HEK293 (cell line): Measurements from ENCODE around the gene GFOD1.

Source experiments
- CTCF ChIA-PET: fragments of 350-600 bp; formaldehyde crosslinking; extraction: SDS; loops from one replicate; lab custom pipeline; 2021; ENCODE audit warnings: antibody characterized with exemption; lab: Yijun Ruan, JAX
- POLR2A ChIA-PET: fragments of 300-600 bp; formaldehyde crosslinking; extraction: SDS; loops from one replicate; lab custom pipeline; 2020; ENCODE audit warnings: antibody characterized with exemption, inconsistent platforms; lab: Yijun Ruan, JAX
- H3K27ac ChIP-seq: fragments of 200-500 bp; sonication (Bioruptor generic); 2 replicates; pipeline ENCODE4 v1.5.1; 2014; ENCODE audit warnings: low read depth, low read length, control low read depth, inconsistent platforms; ENCODE audit errors: extremely low read depth
- H3K36me3 ChIP-seq, 2 experiments: fragments of 200-500 bp in 1 of 2; sonication (Bioruptor generic) in 1 of 2; 1 replicate in 1 of 2; 2 replicates in 1 of 2; pipeline ENCODE4 v1.5.1; 2014 to 2017; ENCODE audit warnings: inconsistent platforms in 2 of 2, low read length in 2 of 2; ENCODE audit not compliant: control insufficient read depth in 2 of 2, insufficient read depth in 1 of 2
- H3K4me1 ChIP-seq: fragments of 200-500 bp; sonication (Bioruptor generic); 2 replicates; pipeline ENCODE4 v1.5.1; 2014; ENCODE audit warnings: mild to moderate bottlenecking, low read length, inconsistent platforms; ENCODE audit not compliant: control insufficient read depth, insufficient read depth
- H3K4me3 ChIP-seq: 2 replicates; pipeline ENCODE4 v1.5.1; 2011; ENCODE audit warnings: low read depth, mild to moderate bottlenecking, control low read depth, low read length, moderate library complexity
- H3K9me3 ChIP-seq: fragments of 200-500 bp; sonication (Bioruptor generic); 2 replicates; pipeline ENCODE4 v1.5.1; 2014; ENCODE audit warnings: low read depth, low read length, inconsistent platforms; ENCODE audit not compliant: control insufficient read depth, insufficient read depth
- GFI1B ChIP-seq: fragments of 450-650 bp; formaldehyde crosslinking; IDR thresholded peaks from 2 replicates; pipeline ENCODE4 v1.5.1; 2016; ENCODE audit warnings: missing biosample characterization, missing genetic modification characterization
- KLF16 ChIP-seq: fragments of 450-650 bp; formaldehyde crosslinking; IDR thresholded peaks from 2 replicates; pipeline ENCODE4 v1.5.1; 2017; ENCODE audit warnings: missing biosample characterization, missing genetic modification characterization
- SALL2 ChIP-seq: fragments of 450-650 bp; formaldehyde crosslinking; IDR thresholded peaks from 2 replicates; pipeline ENCODE4 v1.5.0; 2017; ENCODE audit warnings: missing biosample characterization, mild to moderate bottlenecking, missing genetic modification characterization, borderline replicate concordance
- SP2 ChIP-seq: fragments of 450-650 bp; formaldehyde crosslinking; IDR thresholded peaks from 2 replicates; pipeline ENCODE4 v1.5.1; 2016; ENCODE audit warnings: missing biosample characterization, missing genetic modification characterization
- YY2 ChIP-seq: fragments of 450-650 bp; formaldehyde crosslinking; IDR thresholded peaks from 2 replicates; pipeline ENCODE4 v1.5.1; 2016; ENCODE audit warnings: missing biosample characterization, missing genetic modification characterization
- ZBTB21 ChIP-seq: fragments of 450-650 bp; formaldehyde crosslinking; IDR thresholded peaks from 2 replicates; pipeline ENCODE4 v1.5.1; 2017; ENCODE audit warnings: missing biosample characterization, missing genetic modification characterization
- ZFP3 ChIP-seq: fragments of 450-650 bp; formaldehyde crosslinking; IDR thresholded peaks from 2 replicates; pipeline ENCODE4 v1.5.1; 2016; ENCODE audit warnings: low read depth, missing biosample characterization, missing genetic modification characterization
- ZFP37 ChIP-seq: fragments of 450-650 bp; formaldehyde crosslinking; IDR thresholded peaks from 2 replicates; pipeline ENCODE4 v1.5.1; 2016; ENCODE audit warnings: missing biosample characterization, missing genetic modification characterization
- ZFP41 ChIP-seq: fragments of 450-650 bp; formaldehyde crosslinking; IDR thresholded peaks from 2 replicates; pipeline ENCODE4 v1.5.1; 2016; ENCODE audit warnings: missing biosample characterization, missing genetic modification characterization, borderline replicate concordance
- ZNF10 ChIP-seq: fragments of 450-650 bp; formaldehyde crosslinking; IDR thresholded peaks from 2 replicates; pipeline ENCODE4 v1.5.1; 2017; ENCODE audit warnings: missing biosample characterization, missing genetic modification characterization
- ZNF112 ChIP-seq: fragments of 450-650 bp; formaldehyde crosslinking; IDR thresholded peaks from 2 replicates; pipeline ENCODE4 v1.5.0; 2017; ENCODE audit warnings: missing biosample characterization, missing genetic modification characterization
- ZNF155 ChIP-seq: fragments of 450-650 bp; formaldehyde crosslinking; IDR thresholded peaks from 2 replicates; pipeline ENCODE4 v1.5.1; 2016; ENCODE audit warnings: missing biosample characterization, missing genetic modification characterization
- ZNF16 ChIP-seq: fragments of 450-650 bp; formaldehyde crosslinking; IDR thresholded peaks from 2 replicates; pipeline ENCODE4 v1.5.1; 2016; ENCODE audit warnings: low read depth, missing biosample characterization, missing genetic modification characterization
- ZNF202 ChIP-seq: fragments of 450-650 bp; formaldehyde crosslinking; IDR thresholded peaks from 2 replicates; pipeline ENCODE4 v1.5.1; 2016; ENCODE audit warnings: missing biosample characterization, missing genetic modification characterization, borderline replicate concordance
- ZNF266 ChIP-seq: fragments of 450-650 bp; formaldehyde crosslinking; IDR thresholded peaks from 2 replicates; pipeline ENCODE4 v1.5.1; 2016; ENCODE audit warnings: missing biosample characterization, missing genetic modification characterization, low read depth
- ZNF48 ChIP-seq: fragments of 450-650 bp; formaldehyde crosslinking; IDR thresholded peaks from 2 replicates; pipeline ENCODE4 v1.5.1; 2016; ENCODE audit warnings: missing biosample characterization, missing genetic modification characterization
- ZNF510 ChIP-seq: fragments of 450-650 bp; formaldehyde crosslinking; IDR thresholded peaks from 2 replicates; pipeline ENCODE4 v1.5.1; 2018; ENCODE audit warnings: mild to moderate bottlenecking, missing genetic modification characterization, missing biosample characterization; ENCODE audit not compliant: insufficient replicate concordance
- ZNF514 ChIP-seq: fragments of 450-650 bp; formaldehyde crosslinking; IDR thresholded peaks from 2 replicates; pipeline ENCODE4 v1.5.1; 2016; ENCODE audit warnings: missing biosample characterization, missing genetic modification characterization
- ZNF548 ChIP-seq: fragments of 450-650 bp; formaldehyde crosslinking; IDR thresholded peaks from 2 replicates; pipeline ENCODE4 v1.5.1; 2016; ENCODE audit warnings: missing biosample characterization, missing genetic modification characterization
- ZNF549 ChIP-seq: fragments of 450-650 bp; IDR thresholded peaks from 2 replicates; pipeline ENCODE4 v1.5.1; 2018; ENCODE audit warnings: missing biosample characterization, missing genetic modification characterization, mild to moderate bottlenecking, inconsistent platforms, moderate library complexity
- ZNF561 ChIP-seq: fragments of 450-650 bp; IDR thresholded peaks from 2 replicates; pipeline ENCODE4 v1.5.1; 2018; ENCODE audit warnings: missing biosample characterization, missing genetic modification characterization, borderline replicate concordance
- ZNF623 ChIP-seq: fragments of 450-650 bp; formaldehyde crosslinking; IDR thresholded peaks from 2 replicates; pipeline ENCODE4 v1.5.1; 2016; ENCODE audit warnings: missing biosample characterization, missing genetic modification characterization
- ZNF776 ChIP-seq: fragments of 450-650 bp; formaldehyde crosslinking; IDR thresholded peaks from 2 replicates; pipeline ENCODE4 v1.5.0; 2017; ENCODE audit warnings: missing biosample characterization, missing genetic modification characterization, borderline replicate concordance
- ZSCAN30 ChIP-seq: fragments of 450-650 bp; IDR thresholded peaks from 2 replicates; pipeline ENCODE4 v1.5.1; 2018; ENCODE audit warnings: missing biosample characterization, mild to moderate bottlenecking, missing genetic modification characterization, moderate library complexity
- TF ChIP-seq, protein P1 (sequence below): fragments of 450-650 bp; formaldehyde crosslinking; IDR thresholded peaks from 2 replicates; pipeline ENCODE4 v1.5.1; 2016; ENCODE audit warnings: missing biosample characterization, missing genetic modification characterization
- TF ChIP-seq, protein P2 (sequence below): fragments of 450-650 bp; formaldehyde crosslinking; IDR thresholded peaks from 2 replicates; pipeline ENCODE4 v1.5.1; 2016; ENCODE audit warnings: missing biosample characterization, missing genetic modification characterization
- TF ChIP-seq, protein P3 (sequence below): fragments of 450-650 bp; formaldehyde crosslinking; IDR thresholded peaks from 2 replicates; pipeline ENCODE4 v1.5.1; 2017; ENCODE audit warnings: missing biosample characterization, missing genetic modification characterization
- TF ChIP-seq, protein P4 (sequence below): fragments of 450-650 bp; formaldehyde crosslinking; IDR thresholded peaks from 2 replicates; pipeline ENCODE4 v1.5.1; 2016; ENCODE audit warnings: missing biosample characterization, missing genetic modification characterization
- TF ChIP-seq, protein P5 (sequence below): fragments of 450-650 bp; formaldehyde crosslinking; IDR thresholded peaks from 2 replicates; pipeline ENCODE4 v1.5.1; 2016; ENCODE audit warnings: missing biosample characterization, missing genetic modification characterization

Gene GFOD1

DNA sequence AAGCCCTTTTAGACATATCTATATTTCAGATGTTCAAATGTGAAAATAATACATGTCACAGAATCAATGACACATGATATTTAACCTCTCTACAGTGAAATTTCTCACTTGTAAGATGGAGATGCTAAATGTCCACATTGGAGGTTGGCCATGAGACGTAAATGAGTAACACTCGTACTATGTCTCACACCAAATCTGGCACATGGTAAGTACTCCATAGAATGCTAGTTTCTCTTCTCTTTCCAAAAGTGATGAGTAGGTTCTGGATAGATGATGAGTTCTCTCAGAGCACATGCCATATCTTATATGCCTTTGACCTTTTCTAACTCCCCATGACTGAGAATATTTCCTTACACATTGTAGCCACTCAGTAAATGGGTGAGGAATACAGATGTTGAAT is 17.7 kb downstream of the GFOD1 start:
- H3K9me3 ChIP-seq = no peaks in the 10 kb centered on the region; the same call in 1 of the 2 replicates

DNA sequence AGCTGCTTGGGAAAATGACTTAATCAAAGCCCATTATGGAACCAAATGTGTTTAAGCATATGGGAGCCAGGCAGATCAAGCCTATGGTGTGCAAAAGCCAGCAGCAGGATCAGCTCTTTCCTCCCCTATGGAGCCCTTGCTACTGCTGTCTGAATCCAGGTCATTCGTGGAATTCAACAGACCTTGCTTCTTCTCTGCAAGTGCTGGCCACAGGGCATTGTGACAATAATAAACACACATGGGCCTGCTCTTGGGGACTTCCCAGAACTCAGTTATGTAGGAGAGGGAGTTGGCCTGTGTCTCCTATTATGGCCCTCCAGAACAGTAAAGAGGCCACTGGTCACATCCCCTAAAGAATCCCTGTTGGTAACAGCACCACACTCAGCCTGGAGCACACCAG is 18.6 kb downstream of the GFOD1 start:
- ChIA-PET POLR2A (no interaction called here), CTCF (interaction anchor here (0.6 to 0.8 kb wide), 2 partner anchors 13 to 18 kb away, joined by 3 to 5 read pairs; no protein-coding TSS in a partner anchor)
- H3K9me3 ChIP-seq = no peaks in the 10 kb centered on the region; the same call in 1 of the 2 replicates
- no peak overlapping the region for H3K4me3 ChIP-seq
- H3K27ac ChIP-seq = no peak overlapping the region
- H3K4me1 ChIP-seq = no peaks in the 10 kb centered on the region
- H3K36me3 ChIP-seq = no peaks in the 10 kb centered on the region
- no peak for TF ChIP-seq GFI1B (tag by site-specific recombination)
- TF ChIP-seq ZNF548 (tag by site-specific recombination) = no peak
- no peak for TF ChIP-seq SALL2 (tag by site-specific recombination)
- no peak for TF ChIP-seq ZNF155
- no peak for TF ChIP-seq KLF16 (tag by site-specific recombination)
- no peak for TF ChIP-seq ZSCAN30 (tag by site-specific recombination)
- no peak for TF ChIP-seq ZBTB21 (tag by site-specific recombination)
- no peak for TF ChIP-seq YY2 (tag by site-specific recombination)
- TF ChIP-seq, protein P1, sequence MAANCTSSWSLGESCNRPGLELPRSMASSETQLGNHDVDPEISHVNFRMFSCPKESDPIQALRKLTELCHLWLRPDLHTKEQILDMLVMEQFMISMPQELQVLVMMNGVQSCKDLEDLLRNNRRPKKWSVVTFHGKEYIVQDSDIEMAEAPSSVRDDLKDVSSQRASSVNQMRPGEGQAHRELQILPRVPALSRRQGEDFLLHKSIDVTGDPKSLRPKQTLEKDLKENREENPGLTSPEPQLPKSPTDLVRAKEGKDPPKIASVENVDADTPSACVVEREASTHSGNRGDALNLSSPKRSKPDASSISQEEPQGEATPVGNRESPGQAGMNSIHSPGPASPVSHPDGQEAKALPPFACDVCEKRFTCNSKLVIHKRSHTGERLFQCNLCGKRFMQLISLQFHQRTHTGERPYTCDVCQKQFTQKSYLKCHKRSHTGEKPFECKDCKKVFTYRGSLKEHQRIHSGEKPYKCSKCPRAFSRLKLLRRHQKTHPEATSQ = no peak
- TF ChIP-seq, protein P2, sequence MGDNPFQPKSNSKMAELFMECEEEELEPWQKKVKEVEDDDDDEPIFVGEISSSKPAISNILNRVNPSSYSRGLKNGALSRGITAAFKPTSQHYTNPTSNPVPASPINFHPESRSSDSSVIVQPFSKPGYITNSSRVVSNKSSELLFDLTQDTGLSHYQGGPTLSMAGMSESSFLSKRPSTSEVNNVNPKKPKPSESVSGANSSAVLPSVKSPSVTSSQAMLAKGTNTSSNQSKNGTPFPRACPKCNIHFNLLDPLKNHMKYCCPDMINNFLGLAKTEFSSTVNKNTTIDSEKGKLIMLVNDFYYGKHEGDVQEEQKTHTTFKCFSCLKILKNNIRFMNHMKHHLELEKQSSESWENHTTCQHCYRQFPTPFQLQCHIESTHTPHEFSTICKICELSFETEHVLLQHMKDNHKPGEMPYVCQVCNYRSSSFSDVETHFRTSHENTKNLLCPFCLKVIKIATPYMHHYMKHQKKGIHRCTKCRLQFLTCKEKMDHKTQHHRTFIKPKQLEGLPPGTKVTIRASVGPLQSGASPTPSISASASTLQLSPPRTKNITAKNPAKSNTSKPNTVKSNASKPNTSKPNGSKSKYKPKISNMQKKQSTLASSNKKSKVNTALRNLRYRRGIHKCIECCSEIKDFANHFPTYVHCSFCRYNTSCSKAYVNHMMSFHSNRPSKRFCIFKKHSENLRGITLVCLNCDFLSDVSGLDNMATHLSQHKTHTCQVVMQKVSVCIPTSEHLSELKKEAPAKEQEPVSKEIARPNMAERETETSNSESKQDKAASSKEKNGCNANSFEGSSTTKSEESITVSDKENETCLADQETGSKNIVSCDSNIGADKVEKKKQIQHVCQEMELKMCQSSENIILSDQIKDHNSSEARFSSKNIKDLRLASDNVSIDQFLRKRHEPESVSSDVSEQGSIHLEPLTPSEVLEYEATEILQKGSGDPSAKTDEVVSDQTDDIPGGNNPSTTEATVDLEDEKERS (tag by site-specific recombination) = no peak
- no peak for TF ChIP-seq ZNF266 (tag by site-specific recombination)
- TF ChIP-seq ZNF112 (tag by site-specific recombination) = no peak

More for the DNA sequence above, 17.7 kb downstream of the GFOD1 start:
- Histone ChIP-seq H3K36me3 (no peaks in the 10 kb centered on the region), H3K4me3 (no peak overlapping the region), H3K27ac (no peak overlapping the region), H3K4me1 (no peaks in the 10 kb centered on the region)
- TF ChIP-seq ZFP41 (tag by site-specific recombination) = no peak
- no peak for TF ChIP-seq ZNF16 (tag by site-specific recombination)
- no peak for TF ChIP-seq ZNF202 (tag by site-specific recombination)
- TF ChIP-seq ZNF10 (tag by site-specific recombination) = no peak
- no peak for TF ChIP-seq ZNF561
- no peak for TF ChIP-seq ZNF48 (tag by site-specific recombination)
- TF ChIP-seq ZNF776 (tag by site-specific recombination) = no peak
- TF ChIP-seq, protein P3, sequence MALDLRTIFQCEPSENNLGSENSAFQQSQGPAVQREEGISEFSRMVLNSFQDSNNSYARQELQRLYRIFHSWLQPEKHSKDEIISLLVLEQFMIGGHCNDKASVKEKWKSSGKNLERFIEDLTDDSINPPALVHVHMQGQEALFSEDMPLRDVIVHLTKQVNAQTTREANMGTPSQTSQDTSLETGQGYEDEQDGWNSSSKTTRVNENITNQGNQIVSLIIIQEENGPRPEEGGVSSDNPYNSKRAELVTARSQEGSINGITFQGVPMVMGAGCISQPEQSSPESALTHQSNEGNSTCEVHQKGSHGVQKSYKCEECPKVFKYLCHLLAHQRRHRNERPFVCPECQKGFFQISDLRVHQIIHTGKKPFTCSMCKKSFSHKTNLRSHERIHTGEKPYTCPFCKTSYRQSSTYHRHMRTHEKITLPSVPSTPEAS (tag by site-specific recombination) = no peak
- no peak for TF ChIP-seq ZNF510
- TF ChIP-seq SP2 (tag by site-specific recombination) = no peak
- TF ChIP-seq, protein P4, sequence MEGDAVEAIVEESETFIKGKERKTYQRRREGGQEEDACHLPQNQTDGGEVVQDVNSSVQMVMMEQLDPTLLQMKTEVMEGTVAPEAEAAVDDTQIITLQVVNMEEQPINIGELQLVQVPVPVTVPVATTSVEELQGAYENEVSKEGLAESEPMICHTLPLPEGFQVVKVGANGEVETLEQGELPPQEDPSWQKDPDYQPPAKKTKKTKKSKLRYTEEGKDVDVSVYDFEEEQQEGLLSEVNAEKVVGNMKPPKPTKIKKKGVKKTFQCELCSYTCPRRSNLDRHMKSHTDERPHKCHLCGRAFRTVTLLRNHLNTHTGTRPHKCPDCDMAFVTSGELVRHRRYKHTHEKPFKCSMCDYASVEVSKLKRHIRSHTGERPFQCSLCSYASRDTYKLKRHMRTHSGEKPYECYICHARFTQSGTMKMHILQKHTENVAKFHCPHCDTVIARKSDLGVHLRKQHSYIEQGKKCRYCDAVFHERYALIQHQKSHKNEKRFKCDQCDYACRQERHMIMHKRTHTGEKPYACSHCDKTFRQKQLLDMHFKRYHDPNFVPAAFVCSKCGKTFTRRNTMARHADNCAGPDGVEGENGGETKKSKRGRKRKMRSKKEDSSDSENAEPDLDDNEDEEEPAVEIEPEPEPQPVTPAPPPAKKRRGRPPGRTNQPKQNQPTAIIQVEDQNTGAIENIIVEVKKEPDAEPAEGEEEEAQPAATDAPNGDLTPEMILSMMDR (tag by site-specific recombination) = no peak
- no peak for TF ChIP-seq ZFP37 (tag by site-specific recombination)
- TF ChIP-seq ZNF549 (tag by site-specific recombination) = no peak
- no peak for TF ChIP-seq ZNF514 (tag by site-specific recombination)
- TF ChIP-seq, protein P5, sequence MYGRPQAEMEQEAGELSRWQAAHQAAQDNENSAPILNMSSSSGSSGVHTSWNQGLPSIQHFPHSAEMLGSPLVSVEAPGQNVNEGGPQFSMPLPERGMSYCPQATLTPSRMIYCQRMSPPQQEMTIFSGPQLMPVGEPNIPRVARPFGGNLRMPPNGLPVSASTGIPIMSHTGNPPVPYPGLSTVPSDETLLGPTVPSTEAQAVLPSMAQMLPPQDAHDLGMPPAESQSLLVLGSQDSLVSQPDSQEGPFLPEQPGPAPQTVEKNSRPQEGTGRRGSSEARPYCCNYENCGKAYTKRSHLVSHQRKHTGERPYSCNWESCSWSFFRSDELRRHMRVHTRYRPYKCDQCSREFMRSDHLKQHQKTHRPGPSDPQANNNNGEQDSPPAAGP (tag by site-specific recombination) = no peak
- no peak for TF ChIP-seq ZFP3
- TF ChIP-seq ZNF623 = no peak
- CTCF ChIA-PET = interaction anchor here (0.6 kb wide), 1 partner anchor 18 kb away, joined by 3 read pairs; the partner anchor contains the start of gene GFOD1
- POLR2A ChIA-PET = no interaction called here
